ENCODE data around the gene DCTD. TPM values are rescaled to one million over a fixed set of nuclear protein-coding genes. Genes with fewer than 3 reads are reported as not detected.

Gene DCTD
- total and polyA plus RNA-seq, 10 of the 15 experiments (the other 5 are each of a cell fraction or from before 2014, with no cell fraction given) = 37.8 to 137 (median 92.1) TPM

DNA sequence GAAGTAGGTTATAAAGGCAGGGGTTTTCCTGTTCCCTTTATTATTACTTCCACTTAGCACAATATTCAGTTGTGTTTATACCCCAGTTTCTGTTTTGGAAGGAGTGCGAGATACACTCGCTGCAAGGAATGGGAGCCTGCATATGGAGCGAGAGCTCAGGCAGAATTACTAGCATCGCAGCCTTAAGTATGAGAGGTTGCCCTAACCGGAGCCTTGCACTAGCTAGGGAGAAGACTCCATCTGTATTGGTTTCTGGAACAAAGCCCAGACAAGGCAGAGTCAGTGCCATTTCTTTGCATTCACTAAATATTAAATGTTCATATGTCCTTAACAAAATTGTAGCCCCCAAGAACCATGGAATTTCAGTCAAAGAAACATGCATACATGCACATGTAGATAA lies 6.2 kb upstream of the DCTD start:
- Histone ChIP-seq H3K27me3 (replicated peaks in 1 of 2; ENCODE audit: control insufficient read depth in 2 of 2, insufficient read depth in 2 of 2, low read length in 1 of 2) (no peaks in the 10 kb centered on the region; a peak in 1 of 4 replicates), H3K79me2 (ENCODE audit: control insufficient read depth, insufficient read depth, low read length) (no peaks in the 10 kb centered on the region), H4K20me1 (ENCODE audit: control insufficient read depth, insufficient read depth) (no peaks in the 10 kb centered on the region), H3K4me3 (no peak overlapping the region), H3K9ac (ENCODE audit: control insufficient read depth, insufficient read depth, low read length) (no peak overlapping the region), H3K36me3 (ENCODE audit: control insufficient read depth in 2 of 2, insufficient read depth in 2 of 2, low read length in 1 of 2) (no peaks in the 10 kb centered on the region), H2AFZ (ENCODE audit: control insufficient read depth, low read depth, low read length) (no peak overlapping the region), H3K9me3 (replicated peaks; ENCODE audit: control insufficient read depth, insufficient read depth, low read length) (no peaks in the 10 kb centered on the region), H3K27ac (ENCODE audit: control insufficient read depth, insufficient read depth) (no peak overlapping the region), H3K4me2 (ENCODE audit: control insufficient read depth, insufficient read depth) (no peak overlapping the region), H3K4me1 (ENCODE audit: control insufficient read depth, insufficient read depth, low read length) (peaks cover 12% of the 10 kb centered on the region)
- no peak for ATAC-seq
- DNase-seq (ENCODE audit: low read depth, low spot score) = no peak
- RAD21 ChIA-PET (ENCODE audit: unreplicated experiment) = interaction anchor here (1.5 to 1.7 kb wide), 2 partner anchors 15 to 118 kb away, joined by 3 to 4 read pairs; no protein-coding TSS in a partner anchor
- 83% methylated on average over 5 of the region's 5 CpGs for WGBS (ENCODE audit: insufficient coverage, insufficient replicate concordance, low lambda C conversion rate, missing lambda C conversion rate)
- no peak for TF ChIP-seq YBX1 (IDR thresholded peaks at IDR 0.05)
- TF ChIP-seq, protein P1, sequence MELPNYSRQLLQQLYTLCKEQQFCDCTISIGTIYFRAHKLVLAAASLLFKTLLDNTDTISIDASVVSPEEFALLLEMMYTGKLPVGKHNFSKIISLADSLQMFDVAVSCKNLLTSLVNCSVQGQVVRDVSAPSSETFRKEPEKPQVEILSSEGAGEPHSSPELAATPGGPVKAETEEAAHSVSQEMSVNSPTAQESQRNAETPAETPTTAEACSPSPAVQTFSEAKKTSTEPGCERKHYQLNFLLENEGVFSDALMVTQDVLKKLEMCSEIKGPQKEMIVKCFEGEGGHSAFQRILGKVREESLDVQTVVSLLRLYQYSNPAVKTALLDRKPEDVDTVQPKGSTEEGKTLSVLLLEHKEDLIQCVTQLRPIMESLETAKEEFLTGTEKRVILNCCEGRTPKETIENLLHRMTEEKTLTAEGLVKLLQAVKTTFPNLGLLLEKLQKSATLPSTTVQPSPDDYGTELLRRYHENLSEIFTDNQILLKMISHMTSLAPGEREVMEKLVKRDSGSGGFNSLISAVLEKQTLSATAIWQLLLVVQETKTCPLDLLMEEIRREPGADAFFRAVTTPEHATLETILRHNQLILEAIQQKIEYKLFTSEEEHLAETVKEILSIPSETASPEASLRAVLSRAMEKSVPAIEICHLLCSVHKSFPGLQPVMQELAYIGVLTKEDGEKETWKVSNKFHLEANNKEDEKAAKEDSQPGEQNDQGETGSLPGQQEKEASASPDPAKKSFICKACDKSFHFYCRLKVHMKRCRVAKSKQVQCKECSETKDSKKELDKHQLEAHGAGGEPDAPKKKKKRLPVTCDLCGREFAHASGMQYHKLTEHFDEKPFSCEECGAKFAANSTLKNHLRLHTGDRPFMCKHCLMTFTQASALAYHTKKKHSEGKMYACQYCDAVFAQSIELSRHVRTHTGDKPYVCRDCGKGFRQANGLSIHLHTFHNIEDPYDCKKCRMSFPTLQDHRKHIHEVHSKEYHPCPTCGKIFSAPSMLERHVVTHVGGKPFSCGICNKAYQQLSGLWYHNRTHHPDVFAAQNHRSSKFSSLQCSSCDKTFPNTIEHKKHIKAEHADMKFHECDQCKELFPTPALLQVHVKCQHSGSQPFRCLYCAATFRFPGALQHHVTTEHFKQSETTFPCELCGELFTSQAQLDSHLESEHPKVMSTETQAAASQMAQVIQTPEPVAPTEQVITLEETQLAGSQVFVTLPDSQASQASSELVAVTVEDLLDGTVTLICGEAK (IDR thresholded peaks at IDR 0.05; ENCODE audit: borderline replicate concordance) = no peak
- SMC1A ChIA-PET (ENCODE audit: uncharacterized antibody, unreplicated experiment) = interaction anchor here (5.3 kb wide), 1 partner anchor 10 kb away, joined by 37 read pairs; no protein-coding TSS in a partner anchor
- CTCF ChIA-PET = interaction anchor here (0.5 to 7.5 kb wide), 13 partner anchors 10 to 882 kb away, joined by 3 to 85 read pairs (median 12); no protein-coding TSS in a partner anchor
- intact Hi-C loops (cut with micrococcal nuclease; ENCODE audit: unreplicated experiment) (loop anchor here (10.0 kb wide), 2 partner anchors 289 to 1619 kb away; no protein-coding TSS in a partner anchor), in situ Hi-C loops (cut with MboI) (loop anchor here (10.0 kb wide), 1 partner anchor 429 kb away; no protein-coding TSS in a partner anchor)
- POLR2A ChIA-PET = interaction anchor here (0.6 kb wide), 1 partner anchor 21 kb away, joined by 3 read pairs; no protein-coding TSS in a partner anchor
- BruUV-seq (replicated peaks) = no TSS peak
- no peak for FAIRE-seq
